HG02852 (cell line): Measurements from ENCODE around the gene SFSWAP.
A peak's percentile ranks its signal among the peaks of the same experiment; 100 is the strongest.
"Not testable (repeated sequence)": the region's sequence is repeated elsewhere in the genome, so short reads cannot be mapped to it uniquely, and the experiment has no call there.

ENCODE experiments used
- ATAC-seq: cut with Tn5 transposase; IDR thresholded peaks from one replicate; pipeline ENCODE4 v1.9.1; 2021; ENCODE audit warnings: mild to moderate bottlenecking, moderate library complexity; ENCODE audit not compliant: unreplicated experiment

SFSWAP gene

DNA sequence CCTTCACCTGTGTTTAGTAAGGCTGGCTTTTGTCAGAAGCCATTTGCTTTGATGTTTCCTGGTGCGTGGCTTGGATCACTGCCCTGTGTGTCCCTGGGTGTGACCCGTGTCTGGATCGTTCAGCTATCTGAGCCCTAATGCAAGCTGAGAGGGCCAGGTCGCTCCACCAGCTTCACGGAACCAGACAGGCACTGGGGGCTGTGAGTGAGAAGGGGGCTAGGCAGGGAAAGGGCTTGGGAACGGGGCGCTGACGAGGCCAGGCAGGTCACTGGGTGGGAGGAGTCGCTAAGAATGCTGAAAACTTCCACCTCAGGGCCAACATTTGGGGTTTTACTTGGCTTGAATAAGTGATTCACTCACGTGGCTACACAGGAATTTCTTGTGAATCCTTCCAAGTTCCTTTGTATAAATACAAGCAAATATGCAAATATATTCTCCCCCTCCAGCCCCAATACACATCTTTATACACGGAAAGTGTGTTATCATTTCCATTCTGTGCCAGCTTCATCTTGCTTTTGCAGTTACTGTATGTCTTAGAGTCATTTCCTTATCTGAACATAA is 93.2 kb downstream of the SFSWAP start:
- no peak for ATAC-seq

DNA sequence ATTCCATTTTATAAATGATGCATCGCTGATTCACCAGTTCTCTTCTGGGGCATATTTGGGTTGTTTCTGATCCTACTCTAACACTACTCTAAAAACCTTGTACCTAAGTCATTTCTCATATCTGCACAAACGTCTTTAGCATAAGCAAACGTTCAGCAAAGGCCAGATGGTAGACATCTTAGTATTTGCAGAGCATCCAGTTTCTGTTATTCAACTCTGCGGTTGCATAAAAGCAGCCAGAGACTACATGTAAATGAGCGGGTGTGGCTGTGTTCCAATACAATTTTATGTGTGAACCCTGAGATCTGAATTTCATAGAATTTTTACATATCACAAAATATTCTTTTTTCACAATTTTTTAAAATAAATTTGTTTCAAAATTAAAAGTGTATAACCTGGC is 94.5 kb downstream of the SFSWAP start:
- no peak for ATAC-seq

DNA sequence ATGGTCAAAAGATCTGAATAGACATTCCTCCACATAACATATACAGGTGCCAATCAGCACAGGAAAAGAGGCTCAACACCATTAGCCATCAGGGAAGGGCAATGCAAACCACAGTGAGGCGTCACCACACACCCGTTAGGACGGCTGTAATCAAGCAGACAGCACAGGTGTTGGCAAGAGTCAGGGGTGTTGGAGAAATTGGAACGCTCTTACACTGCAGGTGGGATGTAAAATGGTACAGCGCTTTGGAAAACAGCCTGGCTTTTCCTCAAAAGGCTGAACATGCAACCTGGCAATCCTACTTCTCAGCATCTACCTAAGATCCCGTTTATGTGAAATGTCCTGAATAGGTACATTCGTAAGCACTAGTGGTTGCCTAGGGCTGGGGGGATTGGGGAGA is 95.8 kb downstream of the SFSWAP start:
- ATAC-seq = no peak

DNA sequence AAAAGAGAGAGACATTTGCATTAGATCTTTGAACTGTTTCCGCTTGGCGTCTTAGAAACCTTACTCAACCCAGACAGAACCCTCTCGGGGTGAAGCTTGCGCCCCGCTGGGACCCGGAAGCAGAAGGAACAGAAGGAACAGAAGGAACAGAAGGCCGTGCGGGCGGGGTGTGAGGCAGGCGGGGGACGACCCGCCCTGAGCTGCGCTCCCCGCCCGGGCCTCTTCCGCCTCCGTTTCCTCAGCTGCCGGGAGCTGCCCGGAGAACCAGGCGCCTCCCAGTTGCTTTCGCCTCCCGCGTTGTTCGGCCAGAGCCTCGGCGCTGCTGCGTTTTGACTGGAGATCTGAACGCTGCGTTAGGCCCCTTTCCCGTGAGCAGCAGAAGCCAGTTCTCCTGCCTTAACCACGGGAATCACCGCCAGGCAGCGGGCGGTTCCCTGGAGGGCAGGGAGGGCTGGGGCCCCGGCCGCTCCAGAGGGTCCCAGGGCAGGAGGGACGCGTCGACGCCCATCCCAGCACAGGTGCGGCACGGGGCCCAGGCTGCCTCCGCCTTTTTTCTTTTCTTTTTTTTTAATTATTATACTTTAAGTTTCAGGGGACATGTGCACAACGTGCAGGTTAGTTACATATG is 98.0 kb downstream of the SFSWAP start:
- ATAC-seq = peak; percentile 55

DNA sequence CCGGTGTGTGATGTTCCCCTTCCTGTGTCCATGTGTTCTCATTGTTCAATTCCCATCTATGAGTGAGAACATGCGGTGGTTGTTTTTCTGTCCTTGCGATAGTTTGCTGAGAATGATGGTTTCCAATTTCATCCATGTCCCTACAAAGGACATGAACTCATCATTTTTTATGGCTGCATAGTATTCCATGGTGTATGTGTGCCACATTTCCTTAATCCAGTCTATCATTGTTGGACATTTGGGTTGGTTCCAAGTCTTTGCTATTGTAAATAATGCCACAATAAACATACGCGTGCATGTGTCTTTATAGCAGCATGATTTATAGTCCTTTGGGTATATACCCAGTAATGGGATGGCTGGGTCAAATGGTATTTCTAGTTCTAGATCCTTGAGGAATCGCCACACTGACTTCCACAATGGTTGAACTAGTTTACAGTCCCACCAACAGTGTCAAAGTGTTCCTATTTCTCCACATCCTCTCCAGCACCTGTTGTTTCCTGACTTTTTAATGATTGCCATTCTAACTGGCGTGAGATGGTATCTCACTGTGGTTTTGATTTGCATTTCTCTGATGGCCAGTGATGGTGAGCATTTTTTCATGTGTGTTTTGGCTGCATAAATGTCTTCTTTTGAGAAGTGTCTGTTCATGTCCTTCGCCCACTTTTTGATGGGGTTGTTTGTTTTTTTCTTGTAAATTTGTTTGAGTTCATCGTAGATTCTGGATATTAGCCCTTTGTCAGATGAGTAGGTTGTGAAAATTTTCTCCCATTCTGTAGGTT is 98.8 kb downstream of the SFSWAP start:
- not testable (repeated sequence) for ATAC-seq

DNA sequence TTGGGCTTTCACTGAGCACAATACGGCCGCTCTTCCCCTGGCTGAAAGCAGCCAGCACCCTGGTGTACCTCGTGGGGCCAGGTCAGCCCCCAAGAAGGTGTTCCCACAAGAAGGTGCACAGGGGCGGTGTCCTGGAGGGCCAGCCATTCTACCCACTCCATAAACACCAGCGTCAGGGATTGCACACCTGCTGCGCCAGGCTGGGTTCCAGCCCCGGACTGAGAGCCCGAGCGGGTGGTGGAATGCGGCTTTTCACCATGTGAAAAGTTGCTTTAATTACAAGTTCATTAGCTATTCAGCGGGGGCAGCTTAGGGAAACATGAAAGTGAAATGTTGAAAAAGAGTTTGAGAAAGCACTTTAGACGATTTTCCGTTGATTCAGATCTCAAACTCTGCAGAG is 99.8 kb downstream of the SFSWAP start:
- no peak for ATAC-seq

DNA sequence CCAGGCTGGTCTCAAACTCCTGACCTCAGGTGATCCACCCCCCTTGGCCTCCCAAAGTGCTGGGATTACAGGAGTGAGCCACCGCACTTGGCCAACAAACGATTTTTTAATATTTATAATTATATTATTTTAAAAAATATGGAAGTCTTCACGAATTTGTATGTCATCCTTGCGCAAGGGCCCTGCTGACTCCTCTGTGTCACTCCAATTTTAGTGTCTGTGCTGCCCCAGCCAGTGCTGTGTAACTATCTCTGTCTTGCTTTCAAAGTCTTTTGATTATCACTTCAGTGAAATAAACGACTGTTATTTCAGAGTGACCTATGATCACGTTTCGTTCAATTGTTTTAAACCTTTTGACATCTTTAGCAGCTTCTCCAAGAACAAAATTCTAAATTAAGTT is 104.2 kb downstream of the SFSWAP start:
- no peak for ATAC-seq

DNA sequence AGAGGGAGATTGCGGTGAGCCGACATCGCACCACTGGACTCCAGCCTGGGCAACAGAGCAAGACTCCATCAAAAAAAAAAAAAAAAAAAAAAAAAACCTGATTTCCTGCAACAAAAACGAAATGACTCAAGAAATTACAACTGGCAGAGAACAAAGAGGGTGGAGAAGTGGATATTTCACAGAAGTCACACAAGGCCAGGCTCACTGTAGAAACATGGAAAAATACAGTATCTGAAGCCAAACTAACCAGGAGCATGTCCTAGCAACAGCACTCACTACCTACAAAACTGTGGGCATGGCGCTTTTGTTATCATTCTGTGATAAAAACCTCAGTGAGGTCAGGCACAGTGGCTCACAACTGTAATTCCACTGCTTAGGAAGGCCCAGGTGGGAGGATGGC is 105.6 kb downstream of the SFSWAP start:
- ATAC-seq = no peak

DNA sequence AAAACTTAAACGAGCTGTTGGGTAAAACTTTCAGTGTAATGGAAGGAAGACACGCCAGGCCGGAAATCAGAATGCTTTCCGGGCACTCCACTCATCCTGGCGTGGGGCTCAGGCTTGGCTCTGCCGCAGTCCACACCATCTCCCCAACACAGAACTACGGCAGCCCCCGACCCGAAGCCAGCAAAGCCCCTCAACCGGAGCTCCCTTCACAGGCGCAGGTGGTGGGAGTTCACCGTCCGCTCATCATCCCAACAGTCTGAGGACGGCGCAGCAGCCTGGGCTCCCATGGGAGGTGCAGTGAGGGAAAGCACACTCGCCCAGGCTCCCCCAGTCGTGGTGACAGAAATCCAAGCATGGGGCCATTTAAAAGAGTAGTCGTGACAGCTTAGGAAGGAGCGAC is 106.4 kb downstream of the SFSWAP start:
- ATAC-seq = no peak

DNA sequence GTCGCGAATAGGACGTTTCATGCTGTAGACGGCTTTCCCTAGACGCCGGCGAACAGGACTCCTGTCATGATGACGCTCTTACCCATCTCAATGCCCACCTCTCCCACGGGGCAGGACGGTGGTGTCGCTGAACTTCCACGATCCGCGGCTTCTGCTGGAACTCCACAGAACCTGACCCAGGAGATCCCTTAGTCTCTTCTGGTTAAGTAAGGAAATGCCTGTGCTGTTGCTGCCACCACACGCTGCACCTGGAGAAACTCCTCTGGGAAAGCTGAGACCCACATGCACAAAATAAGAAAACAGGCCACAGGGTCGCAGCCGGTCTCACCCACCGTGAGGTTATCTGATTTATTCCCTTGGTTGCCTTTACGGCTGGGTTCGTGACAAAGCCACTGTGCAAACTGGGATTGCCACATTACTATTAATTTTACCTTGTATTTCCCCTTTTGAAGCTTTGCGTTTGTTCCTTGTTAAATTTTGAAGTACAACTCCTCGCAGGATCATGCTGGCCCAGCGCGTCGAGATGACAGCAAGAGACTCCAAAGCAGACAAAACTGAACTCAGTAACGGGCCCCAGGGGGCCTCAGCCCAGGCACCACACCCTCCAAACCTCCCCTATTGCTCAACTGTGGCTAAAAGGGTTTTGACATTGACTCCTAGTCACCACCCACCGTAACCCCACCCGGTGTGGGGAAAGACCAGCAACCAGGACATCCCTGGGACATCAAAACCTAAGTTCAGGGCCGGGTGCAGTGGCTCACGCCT is 108.1 kb downstream of the SFSWAP start:
- ATAC-seq = no peak

DNA sequence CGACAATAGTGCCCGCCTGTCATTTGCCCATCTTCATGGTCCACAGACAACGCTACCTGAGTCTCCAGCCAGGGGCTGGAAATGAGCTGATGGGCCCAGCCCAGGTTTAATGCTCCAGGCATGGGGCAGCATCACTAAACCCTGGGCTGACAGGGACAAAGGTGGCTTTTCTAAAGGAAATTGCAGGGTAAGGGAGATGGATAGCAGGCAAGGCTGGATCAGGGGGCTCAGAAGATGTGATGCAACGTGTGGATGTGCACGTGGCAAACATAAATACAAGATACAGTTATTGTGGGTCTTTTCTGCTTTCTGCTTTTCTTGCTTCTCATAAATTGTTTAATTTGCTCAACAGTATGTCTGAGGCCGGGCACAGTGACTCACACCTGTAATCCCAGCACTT is 113.6 kb downstream of the SFSWAP start:
- ATAC-seq = no peak

DNA sequence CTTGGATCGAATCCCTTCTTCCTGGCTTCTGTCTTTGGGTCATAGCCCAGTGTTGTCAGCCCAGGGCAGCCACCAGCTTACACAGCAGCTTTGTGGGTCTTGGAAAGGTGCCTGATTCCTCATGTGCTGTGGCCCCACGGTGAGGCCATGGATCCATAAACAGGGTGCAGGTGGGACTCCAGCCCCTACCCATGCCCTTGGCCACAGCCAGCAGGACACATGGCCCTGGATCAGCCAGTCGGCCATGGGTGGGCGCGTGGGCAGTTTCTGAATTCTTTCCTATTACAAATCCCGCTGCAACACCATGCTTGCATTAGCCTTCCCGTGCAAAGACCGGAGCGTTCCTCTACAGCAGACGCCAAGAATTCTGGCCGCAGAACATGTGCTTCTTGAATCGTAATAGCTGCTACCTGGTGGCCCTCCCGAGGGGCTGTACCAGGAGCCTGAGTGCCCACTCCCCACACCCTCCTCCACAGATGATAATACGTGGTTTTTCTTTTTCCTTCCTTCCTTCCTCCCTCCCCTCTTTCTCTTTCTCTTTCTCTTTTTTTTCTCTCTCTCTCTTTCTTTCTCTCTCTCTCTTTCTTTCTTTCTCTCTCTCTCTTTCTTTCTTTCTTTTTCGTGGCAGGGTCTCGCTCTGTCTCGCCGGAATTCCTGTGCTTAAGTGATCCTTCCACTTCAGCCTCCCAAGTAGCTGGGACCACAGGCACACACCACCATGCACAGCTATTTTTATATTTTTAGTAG is 114.4 kb downstream of the SFSWAP start:
- no peak for ATAC-seq

DNA sequence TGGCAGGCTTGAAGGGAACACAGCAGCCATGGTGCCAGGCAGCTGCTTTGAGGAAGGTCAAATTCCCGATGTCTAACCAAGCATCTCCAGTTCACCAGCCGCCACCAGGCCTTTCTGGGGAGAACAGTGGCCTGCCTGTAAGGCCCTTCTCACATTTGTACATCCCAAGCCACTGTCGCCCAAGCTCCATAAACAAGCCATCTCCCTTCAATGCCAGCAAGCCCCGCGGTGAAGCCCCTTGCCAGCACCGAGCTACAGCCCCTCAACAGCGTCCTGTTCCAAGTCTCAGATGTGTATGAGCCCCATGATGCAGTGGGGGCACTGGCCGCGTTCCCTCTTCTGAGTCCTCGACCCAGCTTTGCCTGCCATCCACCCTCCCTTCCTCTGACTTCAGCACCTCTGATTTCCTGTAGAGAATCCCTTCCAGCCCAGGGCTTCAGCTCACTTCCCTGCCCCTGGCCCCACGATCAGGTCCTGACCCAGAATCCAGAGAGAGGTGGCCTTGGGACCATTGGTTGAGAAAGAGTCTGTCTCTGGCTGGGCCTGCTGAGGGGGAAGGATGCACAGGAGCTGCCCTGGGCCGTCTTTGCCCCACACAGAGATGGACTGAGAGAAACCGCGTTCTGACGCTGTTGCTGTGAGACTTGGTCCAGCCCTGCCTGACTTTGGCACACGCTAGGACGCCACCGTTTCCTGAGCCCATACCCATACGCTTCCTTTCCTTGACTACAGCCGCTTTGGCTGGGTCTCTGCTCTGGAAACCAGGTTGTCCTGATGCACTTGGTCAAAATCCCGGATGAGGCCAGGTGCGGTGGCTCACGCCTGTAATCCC is 115.4 kb downstream of the SFSWAP start:
- no peak for ATAC-seq

DNA sequence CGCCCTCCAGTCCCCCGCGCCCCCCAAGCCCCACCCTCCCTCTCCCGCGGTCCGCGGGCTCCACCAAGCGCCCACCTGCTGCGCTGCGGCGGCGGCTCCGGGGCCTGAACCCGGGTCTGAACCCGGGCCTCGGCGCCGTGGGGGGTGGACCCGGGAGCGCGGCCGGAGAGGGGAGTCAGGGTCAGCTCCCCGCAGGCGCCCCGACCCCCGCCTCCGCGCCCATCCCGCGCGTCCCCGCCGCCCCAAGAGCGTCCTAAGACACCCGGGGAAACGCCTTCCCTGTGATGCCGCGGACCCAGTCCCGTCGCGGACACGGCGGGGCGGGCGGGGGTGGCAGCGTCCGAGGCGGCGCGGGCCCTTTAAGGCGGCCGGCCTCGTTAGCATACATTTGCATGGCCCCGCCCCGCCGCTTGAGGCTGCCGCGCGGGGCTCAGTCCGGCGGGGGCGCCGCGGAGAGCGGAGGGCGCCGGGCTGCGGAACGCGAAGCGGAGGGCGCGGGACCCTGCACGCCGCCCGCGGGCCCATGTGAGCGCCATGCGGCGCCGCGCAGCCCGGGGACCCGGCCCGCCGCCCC is 117.2 kb downstream of the SFSWAP start, which contains the start of gene MMP17:
Gene MMP17 (plus strand): TSS at position 433 of the 574 bp plus-strand sequence. CDS start 102 bp downstream, at position 535.
- ATAC-seq = peak; percentile 66

DNA sequence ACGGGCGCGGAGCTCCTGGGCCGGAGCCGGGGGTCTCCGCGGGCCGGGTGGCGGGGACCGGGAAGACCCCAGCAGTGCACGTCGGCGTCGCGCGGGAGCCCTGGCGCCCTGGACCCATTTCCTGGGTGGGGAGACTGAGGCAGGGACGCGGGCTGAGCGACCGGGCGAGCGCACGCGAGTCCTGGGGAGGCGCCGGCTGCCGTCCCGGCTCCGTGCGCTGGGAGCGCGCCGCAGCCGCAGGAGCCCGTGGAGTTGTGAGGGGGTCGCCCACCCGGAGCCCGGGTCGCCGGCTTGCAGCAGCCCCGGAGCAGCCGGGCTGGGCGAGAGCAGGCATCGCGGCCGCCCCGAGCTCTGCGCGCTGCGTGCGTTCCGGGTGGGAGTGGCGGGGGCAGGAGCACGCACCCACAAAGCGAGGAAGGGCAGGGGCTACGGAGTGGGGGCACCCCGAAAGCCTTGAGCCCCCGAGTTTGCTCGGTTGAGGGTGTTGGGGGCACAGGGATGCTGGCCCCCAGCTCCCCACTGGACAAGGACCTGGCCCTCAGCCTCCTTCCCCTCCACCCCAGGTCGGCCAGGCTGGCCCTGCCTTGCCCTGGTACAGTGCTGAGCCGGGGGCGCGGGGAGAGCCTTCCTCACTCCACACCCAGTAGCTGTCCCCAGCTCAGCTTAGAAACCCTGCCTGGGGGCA is 117.9 kb downstream of the SFSWAP start:
- no peak for ATAC-seq

DNA sequence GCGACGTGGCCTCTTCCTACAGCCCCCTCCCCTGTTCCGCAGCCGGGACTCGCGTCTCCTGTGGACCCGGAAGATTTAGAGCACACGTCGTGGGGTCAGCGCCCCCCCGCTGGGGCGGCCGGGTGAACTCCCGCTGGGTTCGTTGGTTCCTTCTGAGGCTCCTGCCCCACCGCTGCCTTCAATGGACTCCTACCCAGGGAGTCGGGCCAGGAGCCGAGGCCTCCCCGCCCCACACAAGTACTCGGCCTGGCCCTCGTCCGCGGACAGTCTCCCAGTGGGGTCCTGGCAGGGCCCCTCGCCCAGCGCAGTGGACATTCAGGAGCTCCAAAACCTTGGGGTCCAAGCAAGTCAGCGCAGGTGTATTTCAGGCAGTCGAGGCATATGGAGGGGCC is 118.5 kb downstream of the SFSWAP start:
- no peak for ATAC-seq

DNA sequence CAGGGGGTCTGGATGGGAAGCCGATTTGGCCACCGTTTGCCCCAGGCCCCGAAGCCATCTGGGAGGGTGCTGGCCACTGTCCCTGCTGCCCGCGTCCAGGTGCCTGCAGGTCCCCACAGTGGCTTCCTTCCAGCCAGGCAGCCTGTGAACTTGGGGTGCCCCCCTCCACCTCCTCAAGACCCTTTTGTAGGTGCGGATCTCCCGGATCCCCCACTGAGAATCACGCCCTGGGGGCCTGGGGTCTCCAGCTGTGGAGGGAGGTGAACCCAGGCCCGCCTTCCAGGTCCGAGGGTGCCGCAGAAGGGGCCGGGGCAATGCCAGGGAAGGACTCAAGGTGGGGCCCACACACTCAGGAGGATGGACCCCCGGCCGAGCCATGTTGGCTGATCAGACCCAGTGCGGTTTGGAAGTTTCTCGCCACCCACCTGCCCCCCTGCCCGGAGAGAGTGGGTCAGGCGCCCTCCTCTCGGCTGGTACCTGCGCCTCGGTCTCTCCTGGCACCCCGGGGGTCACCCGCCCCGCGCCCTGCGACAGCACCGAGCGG is 119.0 kb downstream of the SFSWAP start:
- no peak for ATAC-seq

DNA sequence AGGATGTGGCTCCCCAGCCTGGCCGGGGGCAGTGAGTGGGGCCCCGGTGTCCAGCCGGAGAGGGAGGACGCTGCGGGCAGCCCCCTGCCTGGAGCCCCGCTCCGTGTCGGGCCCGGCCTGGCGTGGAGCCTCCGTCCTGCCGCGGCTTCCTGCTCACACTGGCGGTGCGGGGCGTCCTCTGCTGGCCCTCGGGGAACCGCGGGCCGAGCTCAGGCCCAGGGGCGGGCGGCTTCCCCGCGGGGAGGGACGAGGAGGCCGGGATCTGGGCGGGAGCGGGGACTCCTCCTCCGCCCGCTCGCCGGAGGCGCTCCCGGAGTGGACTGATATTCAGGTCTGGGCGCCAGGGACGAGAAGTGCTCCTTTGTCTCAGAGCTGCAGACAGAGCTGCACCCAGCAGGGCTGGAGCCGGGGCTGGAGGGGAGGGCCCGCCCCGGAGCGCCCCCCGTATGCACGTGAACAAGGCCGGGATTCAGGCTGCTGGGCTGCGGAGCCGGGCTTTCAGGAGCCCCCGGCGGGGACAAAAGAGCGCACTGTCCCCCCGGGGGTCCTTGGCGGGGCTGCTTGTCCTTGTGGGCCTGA is 119.5 kb downstream of the SFSWAP start:
- no peak for ATAC-seq
